22Rv1 (cell line): Measurements from ENCODE around the gene SHISA5.

Source experiments
- ZFX ChIP-seq: fragments of 450-650 bp; IDR thresholded peaks from 2 replicates; pipeline ENCODE4 v1.6.1; 2017; ENCODE audit warnings: antibody characterized with exemption, borderline replicate concordance
- TF ChIP-seq, protein P1 (sequence below): fragments of 450-650 bp; IDR thresholded peaks from 2 replicates; pipeline ENCODE4 v1.5.1; 2017; ENCODE audit warnings: mild to moderate bottlenecking

DNA sequence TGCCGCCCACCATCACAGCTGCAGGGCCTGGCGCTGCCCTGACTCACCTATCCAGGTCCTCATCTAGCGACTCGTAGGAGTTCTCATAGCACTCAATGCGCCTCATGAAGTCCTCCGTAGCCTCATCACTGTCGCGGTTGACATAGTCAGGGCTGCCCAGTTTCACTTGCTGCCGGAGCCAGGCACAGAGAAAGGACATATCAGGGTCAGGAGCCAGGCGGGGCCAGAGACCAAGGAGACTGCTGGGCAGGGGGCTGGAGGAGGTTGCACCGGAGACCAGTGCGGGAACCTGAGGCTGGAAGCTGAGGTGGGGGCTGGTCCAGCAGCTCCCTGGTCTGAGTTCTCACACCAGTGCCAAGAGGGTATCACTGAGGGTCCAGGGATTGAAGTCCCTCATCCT, 34.5 kb upstream of the SHISA5 start:
- TF ChIP-seq, protein P1, sequence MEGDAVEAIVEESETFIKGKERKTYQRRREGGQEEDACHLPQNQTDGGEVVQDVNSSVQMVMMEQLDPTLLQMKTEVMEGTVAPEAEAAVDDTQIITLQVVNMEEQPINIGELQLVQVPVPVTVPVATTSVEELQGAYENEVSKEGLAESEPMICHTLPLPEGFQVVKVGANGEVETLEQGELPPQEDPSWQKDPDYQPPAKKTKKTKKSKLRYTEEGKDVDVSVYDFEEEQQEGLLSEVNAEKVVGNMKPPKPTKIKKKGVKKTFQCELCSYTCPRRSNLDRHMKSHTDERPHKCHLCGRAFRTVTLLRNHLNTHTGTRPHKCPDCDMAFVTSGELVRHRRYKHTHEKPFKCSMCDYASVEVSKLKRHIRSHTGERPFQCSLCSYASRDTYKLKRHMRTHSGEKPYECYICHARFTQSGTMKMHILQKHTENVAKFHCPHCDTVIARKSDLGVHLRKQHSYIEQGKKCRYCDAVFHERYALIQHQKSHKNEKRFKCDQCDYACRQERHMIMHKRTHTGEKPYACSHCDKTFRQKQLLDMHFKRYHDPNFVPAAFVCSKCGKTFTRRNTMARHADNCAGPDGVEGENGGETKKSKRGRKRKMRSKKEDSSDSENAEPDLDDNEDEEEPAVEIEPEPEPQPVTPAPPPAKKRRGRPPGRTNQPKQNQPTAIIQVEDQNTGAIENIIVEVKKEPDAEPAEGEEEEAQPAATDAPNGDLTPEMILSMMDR = no peak
- TF ChIP-seq ZFX = no peak
